SK-N-SH treated with all-trans-retinoic acid at 6 μM for 48 hours (cell line): ENCODE data around the gene DNAH7.

ENCODE experiments used
- BACH2 ChIP-seq: fragments of 250-450 bp; sonication (Bioruptor Pico); IDR thresholded peaks from 2 replicates; pipeline ENCODE4 v1.9.0; 2021; ENCODE audit warnings: mild to moderate bottlenecking, borderline replicate concordance
- PATZ1 ChIP-seq: fragments of 250-450 bp; sonication (Bioruptor Pico); IDR thresholded peaks from 2 replicates; pipeline ENCODE4 v1.8.0; 2020; ENCODE audit warnings: mild to moderate bottlenecking, moderate library complexity, borderline replicate concordance
- TCF4 ChIP-seq: fragments of 250-450 bp; sonication (Bioruptor Pico); IDR thresholded peaks from 2 replicates; pipeline ENCODE4 v1.8.0; 2021; ENCODE audit warnings: mild to moderate bottlenecking, moderate library complexity, borderline replicate concordance
- TSHZ2 ChIP-seq: fragments of 250-450 bp; sonication (Bioruptor Pico); IDR thresholded peaks from 2 replicates; pipeline ENCODE4 v1.5.0; 2020; ENCODE audit warnings: mild to moderate bottlenecking, moderate library complexity
- ZFP30 ChIP-seq: fragments of 450-650 bp; formaldehyde crosslinking; IDR thresholded peaks from 2 replicates; pipeline ENCODE4 v1.5.0; 2022; ENCODE audit warnings: mild to moderate bottlenecking, moderate library complexity
- ZNF565 ChIP-seq: fragments of 450-650 bp; formaldehyde crosslinking; conservative IDR thresholded peaks from 2 replicates; pipeline ENCODE4 v1.5.0; 2020; ENCODE audit warnings: low read depth, mild to moderate bottlenecking, moderate library complexity

DNA sequence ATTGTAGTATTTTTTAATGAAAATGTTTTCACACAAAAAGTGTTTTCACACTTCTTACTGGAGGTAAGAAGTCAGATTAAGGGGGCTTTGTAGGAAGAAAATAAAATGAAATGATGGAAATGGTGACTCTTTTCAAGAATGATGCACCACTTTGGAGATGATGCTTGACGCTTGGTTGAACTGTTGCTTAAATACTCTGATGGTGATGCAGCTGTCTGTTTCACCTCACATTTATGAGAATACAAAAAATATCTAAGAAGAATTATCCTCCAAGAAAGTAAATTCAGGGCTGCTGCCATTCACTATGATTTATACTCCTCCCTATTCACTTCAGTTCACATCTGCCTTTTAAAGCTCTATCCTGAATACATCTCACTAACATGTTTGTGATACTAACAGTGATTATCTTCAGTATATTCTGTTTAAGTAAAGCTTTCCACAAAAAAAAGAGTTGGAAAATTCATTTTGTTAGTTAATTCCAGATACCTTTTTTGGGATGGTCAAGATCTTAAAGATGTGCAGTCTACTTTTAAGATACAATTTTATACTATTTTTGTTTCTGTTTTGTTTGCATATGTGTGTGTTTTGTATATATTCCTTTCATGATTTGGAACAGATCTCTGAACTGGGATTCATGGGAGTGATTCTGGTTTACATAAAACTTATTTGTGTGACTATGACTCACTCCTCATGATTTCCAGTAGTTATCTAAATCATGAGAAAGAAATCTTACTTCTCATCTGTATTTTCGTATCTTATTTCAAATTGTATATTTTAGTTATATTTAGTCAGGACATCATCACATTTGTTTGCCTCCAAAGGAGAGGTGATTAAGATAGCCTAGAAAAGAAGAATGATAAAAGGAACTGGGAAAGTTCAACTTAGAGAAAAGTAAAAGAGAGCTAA, 358.5 kb downstream of the DNAH7 start:
- TF ChIP-seq PATZ1 (no peak), TCF4 (CRISPR knock-in tag) (no peak), ZNF565 (CRISPR knock-in tag) (no peak), BACH2 (no peak), ZFP30 (CRISPR knock-in tag) (no peak), TSHZ2 (CRISPR knock-in tag) (no peak)
